ENCODE measurements around the gene RNASEL. TPM values are rescaled to one million over a fixed set of nuclear protein-coding genes. Genes with fewer than 3 reads are reported as not detected.

Gene RNASEL
- total RNA-seq, 2 donors from 2014 or later = 0.33 to 6.0 TPM

- no peak for ATAC-seq
- WGBS, 2 donors = 40 to 63% methylated on average over 1 of the region's 1 CpG
- Histone ChIP-seq H3K9me3 (no peaks in the 10 kb centered on the region), H3K4me3 (no peak overlapping the region), H3K27me3 (no peaks in the 10 kb centered on the region), H3K4me1 (peaks cover 4% of the 10 kb centered on the region), H3K27ac (no peak overlapping the region), H3K36me3 (replicated peaks in 1 of 2; ENCODE audit: insufficient read depth in 1 of 2, low read depth in 2 of 2) (no peaks in the 10 kb centered on the region)
- intact Hi-C loops (cut with DNase I) = no loop called here
- no peak for DNase-seq
- TF ChIP-seq CTCF (IDR thresholded peaks at IDR 0.05) = no peak
- TF ChIP-seq POLR2A (IDR thresholded peaks at IDR 0.05) = no peak
Measured at GRCh38 chr1:182611326-182611725, 22.3 kb upstream of the RNASEL start.

- ATAC-seq (no peak), DNase-seq (no peak)
- Histone ChIP-seq H3K4me1 (no peaks in the 10 kb centered on the region), H3K27ac (no peak overlapping the region), H3K9me3 (no peaks in the 10 kb centered on the region), H3K36me3 (replicated peaks in 1 of 2; ENCODE audit: insufficient read depth in 1 of 2, low read depth in 2 of 2) (no peaks in the 10 kb centered on the region), H3K4me3 (no peak overlapping the region), H3K27me3 (no peaks in the 10 kb centered on the region)
- TF ChIP-seq CTCF (IDR thresholded peaks at IDR 0.05) (no peak), POLR2A (IDR thresholded peaks at IDR 0.05) (no peak)
- WGBS, 2 donors = 73 to 82% methylated on average over 6 of the region's 6 CpGs
- intact Hi-C loops (cut with DNase I) = no loop called here
Measured at GRCh38 chr1:182610606-182611194, 21.6 kb upstream of the RNASEL start.

GRCh38 chr1:182608845-182609610 is 20.0 kb upstream of the RNASEL start:
- Histone ChIP-seq H3K4me3 (no peak overlapping the region), H3K27ac (no peak overlapping the region), H3K36me3 (replicated peaks in 1 of 2; ENCODE audit: insufficient read depth in 1 of 2, low read depth in 2 of 2) (no peaks in the 10 kb centered on the region), H3K27me3 (no peaks in the 10 kb centered on the region), H3K4me1 (peaks cover 8% of the 10 kb centered on the region), H3K9me3 (no peaks in the 10 kb centered on the region)
- ATAC-seq = no peak
- TF ChIP-seq CTCF (IDR thresholded peaks at IDR 0.05) = no peak
- intact Hi-C loops (cut with DNase I) = no loop called here
- no peak for DNase-seq
- 72 to 79% methylated on average over 9 of the region's 9 CpGs for WGBS, 2 donors

GRCh38 chr1:182608236-182608635 is 19.2 kb upstream of the RNASEL start:
- 62 to 88% methylated on average over 2 of the region's 2 CpGs for WGBS, 2 donors
- Histone ChIP-seq H3K4me3 (no peak overlapping the region), H3K27ac (no peak overlapping the region), H3K9me3 (no peaks in the 10 kb centered on the region), H3K36me3 (replicated peaks in 1 of 2; ENCODE audit: insufficient read depth in 1 of 2, low read depth in 2 of 2) (no peaks in the 10 kb centered on the region), H3K27me3 (no peaks in the 10 kb centered on the region), H3K4me1 (peaks cover 16% of the 10 kb centered on the region)
- intact Hi-C loops (cut with DNase I) = no loop called here
- ATAC-seq (no peak), DNase-seq (no peak)
- no peak for TF ChIP-seq POLR2A (IDR thresholded peaks at IDR 0.05)
- no peak for TF ChIP-seq CTCF (IDR thresholded peaks at IDR 0.05)

GRCh38 chr1:182607566-182607965 is 18.5 kb upstream of the RNASEL start:
- Histone ChIP-seq H3K27ac (no peak overlapping the region), H3K27me3 (no peaks in the 10 kb centered on the region), H3K9me3 (no peaks in the 10 kb centered on the region), H3K4me3 (no peak overlapping the region), H3K36me3 (replicated peaks in 1 of 2; ENCODE audit: insufficient read depth in 1 of 2, low read depth in 2 of 2) (no peaks in the 10 kb centered on the region), H3K4me1 (peaks cover 23% of the 10 kb centered on the region)
- 58 to 84% methylated on average over 1 of the region's 1 CpG for WGBS, 2 donors
- ATAC-seq (no peak), DNase-seq (no peak)
- intact Hi-C loops (cut with DNase I) = no loop called here
- no peak for TF ChIP-seq CTCF (IDR thresholded peaks at IDR 0.05)
- no peak for TF ChIP-seq POLR2A (IDR thresholded peaks at IDR 0.05)

Data from body of pancreas (tissue), 4 donors.